SK-N-SH (cell line): ENCODE measurements around the gene TDG. TPM values are rescaled to one million over a fixed set of nuclear protein-coding genes. Genes with fewer than 3 reads are reported as not detected.

Experiments
- CTCF ChIA-PET: fragments of 300-600, 350-600 bp; formaldehyde crosslinking; extraction: SDS; loops from one replicate; lab custom pipeline; 2021; lab: Yijun Ruan, JAX
- POLR2A ChIA-PET: fragments of 350-600 bp; sonication (Branson Sonifier 250); formaldehyde crosslinking; extraction: SDS; loops from one replicate; lab custom pipeline; 2020; ENCODE audit warnings: antibody characterized with exemption, inconsistent platforms; lab: Yijun Ruan, JAX
- DNase-seq: peaks from one replicate; pipeline ENCODE4 v3.0.0; 2012
- H2AFZ ChIP-seq: fragments of 200-600 bp; sonication (generic); 2 replicates; pipeline ENCODE4 v1.8.1; 2016; ENCODE audit warnings: antibody characterized with exemption, mild to moderate bottlenecking, low read depth
- H3F3A ChIP-seq: fragments of 200-600 bp; sonication (generic); replicated peaks from 2 replicates; pipeline ENCODE3; 2016; ENCODE audit warnings: antibody characterized with exemption, mild to moderate bottlenecking; ENCODE audit not compliant: insufficient read depth
- H3K27ac ChIP-seq, 2 experiments: fragments of 200-500 bp in 1 of 2; fragments of 200-600 bp in 1 of 2; sonication (Bioruptor generic) in 1 of 2; sonication (generic), shearing (Covaris generic) in 1 of 2; 2 replicates each; pipeline versions ENCODE4 v1.5.1 to v1.6.1; 2014 to 2016; ENCODE audit warnings: low read depth in 2 of 2, inconsistent platforms in 1 of 2, low read length in 1 of 2, mild to moderate bottlenecking in 1 of 2, mixed read lengths in 1 of 2
- H3K27me3 ChIP-seq: fragments of 200-600 bp; sonication (generic), shearing (Covaris generic); 2 replicates; pipeline ENCODE4 v1.6.1; 2016; ENCODE audit warnings: mixed run types; ENCODE audit not compliant: insufficient read depth
- H3K36me3 ChIP-seq, 2 experiments: fragments of 200-500 bp in 1 of 2; fragments of 200-600 bp in 1 of 2; sonication (Bioruptor generic) in 1 of 2; sonication (generic) in 1 of 2; replicated peaks in 1 of 2; 2 replicates each; pipeline versions ENCODE3 to v1.5.1; 2014 to 2016; ENCODE audit warnings: low read length in 1 of 2, mild to moderate bottlenecking in 1 of 2; ENCODE audit not compliant: insufficient read depth in 2 of 2, control insufficient read depth in 1 of 2
- H3K4me1 ChIP-seq, 2 experiments: fragments of 200-500 bp in 1 of 2; fragments of 200-600 bp in 1 of 2; sonication (Bioruptor generic) in 1 of 2; sonication (generic), shearing (Covaris generic) in 1 of 2; 2 replicates each; pipeline versions ENCODE4 v1.5.1 to v1.6.1; 2014 to 2016; ENCODE audit warnings: low read depth in 1 of 2, low read length in 1 of 2, mixed run types in 1 of 2; ENCODE audit not compliant: insufficient read depth in 2 of 2, control insufficient read depth in 1 of 2
- H3K4me2 ChIP-seq: fragments of 200-600 bp; sonication (generic), shearing (Covaris generic); 2 replicates; pipeline ENCODE4 v1.6.1; 2017; ENCODE audit warnings: mixed run types
- H3K4me3 ChIP-seq, 2 experiments: fragments of 200-500 bp in 1 of 2; fragments of 200-600 bp in 1 of 2; sonication (Bioruptor generic) in 1 of 2; sonication (generic), shearing (Covaris generic) in 1 of 2; 2 replicates each; pipeline versions ENCODE4 v1.5.1 to v1.8.1; 2014 to 2016; ENCODE audit warnings: low read depth in 2 of 2, inconsistent platforms in 1 of 2, low read length in 1 of 2, mild to moderate bottlenecking in 1 of 2, mixed read lengths in 1 of 2, moderate library complexity in 1 of 2
- H3K79me2 ChIP-seq: fragments of 200-600 bp; sonication (generic); 2 replicates; pipeline ENCODE4 v1.8.1; 2017; ENCODE audit warnings: mild to moderate bottlenecking; ENCODE audit not compliant: insufficient read depth
- H3K9ac ChIP-seq: fragments of 200-600 bp; sonication (generic); 2 replicates; pipeline ENCODE4 v1.6.1; 2017; ENCODE audit warnings: mixed run types
- H3K9me2 ChIP-seq: fragments of 200-600 bp; sonication (generic); 2 replicates; pipeline ENCODE4 v1.6.1; 2017; ENCODE audit warnings: mixed run types
- H3K9me3 ChIP-seq: fragments of 200-600 bp; sonication (generic); 2 replicates; pipeline ENCODE4 v1.6.1; 2017; ENCODE audit warnings: mixed run types, mild to moderate bottlenecking, moderate library complexity
- H4K20me1 ChIP-seq: fragments of 200-600 bp; sonication (generic); 2 replicates; pipeline ENCODE4 v1.6.1; 2017; ENCODE audit warnings: mild to moderate bottlenecking, mixed run types; ENCODE audit not compliant: insufficient read depth
- CHD2 ChIP-seq: fragments of 150-350 bp; IDR thresholded peaks from 2 replicates; pipeline ENCODE4 v1.6.1; 2018; ENCODE audit warnings: low read length; ENCODE audit not compliant: partially characterized antibody
- ELF1 ChIP-seq: IDR thresholded peaks from 2 replicates; pipeline ENCODE4 v1.4.0; 2012
- EZH2phosphoT487 ChIP-seq: fragments of 200-600 bp; sonication (generic); IDR thresholded peaks from 2 replicates; pipeline ENCODE4 v1.6.1; 2017; ENCODE audit warnings: low read depth, mixed run types, mild to moderate bottlenecking, antibody characterized with exemption, moderate library complexity, borderline replicate concordance
- FOXM1 ChIP-seq: IDR thresholded peaks from 2 replicates; pipeline ENCODE4 v1.4.0; 2012; ENCODE audit warnings: low read depth, mild to moderate bottlenecking
- GABPA ChIP-seq: IDR thresholded peaks from 2 replicates; pipeline ENCODE4 v1.4.0; 2012; ENCODE audit warnings: low read depth, mild to moderate bottlenecking
- GATA2 ChIP-seq: sonication (generic); formaldehyde crosslinking; IDR thresholded peaks from 2 replicates; pipeline ENCODE4 v1.5.0; 2020; ENCODE audit warnings: mild to moderate bottlenecking, missing genetic modification reagents
- JUND ChIP-seq: IDR thresholded peaks from 2 replicates; pipeline ENCODE4 v1.4.0; 2012
- MEF2A ChIP-seq: IDR thresholded peaks from 2 replicates; pipeline ENCODE4 v1.4.0; 2012; ENCODE audit warnings: low read depth, borderline replicate concordance
- MXI1 ChIP-seq: IDR thresholded peaks from 2 replicates; pipeline ENCODE4 v1.6.1; 2012; ENCODE audit warnings: mild to moderate bottlenecking, low read depth, low read length, improper control_type of control experiment
- NFIC ChIP-seq: IDR thresholded peaks from 2 replicates; pipeline ENCODE4 v1.4.0; 2012; ENCODE audit warnings: borderline replicate concordance
- NRF1 ChIP-seq: IDR thresholded peaks from 2 replicates; pipeline ENCODE4 v1.6.1; 2012; ENCODE audit warnings: low read depth, mild to moderate bottlenecking, low read length
- POLR2AphosphoS5 ChIP-seq: IDR thresholded peaks from 2 replicates; pipeline ENCODE4 v1.6.1; 2012; ENCODE audit warnings: low read depth, low read length
- RCOR1 ChIP-seq: fragments of 150-350 bp; IDR thresholded peaks from 2 replicates; pipeline ENCODE4 v1.6.1; 2017; ENCODE audit warnings: antibody characterized with exemption, low read length
- TCF12 ChIP-seq: IDR thresholded peaks from 2 replicates; pipeline ENCODE4 v1.4.0; 2012
- TEAD4 ChIP-seq: IDR thresholded peaks from 2 replicates; pipeline ENCODE4 v1.4.0; 2012; ENCODE audit warnings: mild to moderate bottlenecking, borderline replicate concordance; ENCODE audit not compliant: insufficient read depth
- YY1 ChIP-seq: IDR thresholded peaks from 2 replicates; pipeline ENCODE4 v1.4.0; 2012; ENCODE audit warnings: low read depth, mild to moderate bottlenecking
- WGBS: methylation state at CpG from one replicate; pipeline ENCODE4 v1.1.6; 2017; ENCODE audit warnings: low lambda C conversion rate; 5-methylcytosine and 5-hydroxymethylcytosine counted together
- polyA plus RNA-seq, 3 experiments: library from polyadenylated mRNA; depleted of rRNA; stranded (reverse); fragments of >200 nt; gene quantifications; 2 replicates each; pipeline ENCODE4 v1.2.3, GENCODE V29; 2012
- TF ChIP-seq, protein P1 (sequence below): IDR thresholded peaks from 2 replicates; pipeline ENCODE4 v1.4.0; 2012; ENCODE audit warnings: low read depth
- TF ChIP-seq, protein P2 (sequence below): IDR thresholded peaks from 2 replicates; pipeline ENCODE4 v1.6.1; 2012; ENCODE audit warnings: mild to moderate bottlenecking, low read depth, low read length, moderate library complexity
- TF ChIP-seq, protein P3 (sequence below): fragments of 150-350 bp; IDR thresholded peaks from 2 replicates; pipeline ENCODE4 v1.6.1; 2016; ENCODE audit warnings: mild to moderate bottlenecking, low read depth, low read length
- TF ChIP-seq, protein P4 (sequence below): fragments of 200-600 bp; sonication (generic); IDR thresholded peaks from 2 replicates; pipeline ENCODE4 v1.6.1; 2017; ENCODE audit warnings: antibody characterized with exemption, mild to moderate bottlenecking, moderate library complexity
- TF ChIP-seq, protein P5 (sequence below): IDR thresholded peaks from 2 replicates; pipeline ENCODE4 v1.4.0; 2012; ENCODE audit warnings: low read depth, borderline replicate concordance

TDG gene
- polyA plus RNA-seq (2012; rRNA removed) = 11.3 and 17.9 TPM in 2 replicates
- 16.7 and 18.8 TPM in 2 replicates for polyA plus RNA-seq (2012; cell fraction: cytosol; rRNA removed)
- 9.1 and 20.7 TPM in 2 replicates for polyA plus RNA-seq (2012; cell fraction: nucleus; rRNA removed)

DNA sequence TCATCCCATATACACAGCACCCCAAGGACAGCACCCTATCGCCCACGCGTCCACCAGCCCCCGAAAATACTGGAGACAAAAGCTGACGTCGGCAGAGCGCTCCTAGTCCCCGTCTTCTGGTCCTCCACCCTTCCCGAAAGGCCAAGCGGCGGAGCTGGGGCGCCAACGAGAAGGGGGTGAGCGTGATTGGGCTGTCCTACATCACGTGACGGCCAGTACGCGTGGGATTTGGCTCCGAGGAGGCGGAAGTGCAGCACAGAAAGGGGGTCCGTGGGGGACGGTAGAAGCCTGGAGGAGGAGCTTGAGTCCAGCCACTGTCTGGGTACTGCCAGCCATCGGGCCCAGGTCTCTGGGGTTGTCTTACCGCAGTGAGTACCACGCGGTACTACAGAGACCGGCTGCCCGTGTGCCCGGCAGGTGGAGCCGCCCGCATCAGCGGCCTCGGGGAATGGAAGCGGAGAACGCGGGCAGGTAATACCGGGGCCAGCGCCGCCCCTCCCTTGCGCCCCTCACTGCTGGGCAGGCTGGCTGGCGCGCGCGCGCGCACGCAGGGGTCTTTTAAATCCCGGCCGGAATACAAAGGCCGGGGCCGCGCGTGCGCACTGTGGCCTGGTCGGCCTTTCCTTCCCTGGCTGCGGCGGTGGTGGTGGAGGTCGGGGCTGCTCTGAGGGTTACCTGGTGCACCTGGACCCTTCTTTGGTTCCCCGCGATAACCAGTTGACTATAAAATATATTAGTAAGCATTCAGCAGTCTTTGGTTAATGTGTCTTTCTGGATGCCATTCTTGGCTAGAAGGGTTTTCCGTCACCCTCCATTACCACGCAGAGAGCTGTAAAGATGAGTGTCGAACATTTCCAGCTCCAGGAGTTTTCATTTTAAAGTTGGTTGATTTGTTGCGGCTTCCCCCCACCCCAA is at the start of gene TDG:
TDG (plus strand) TSS at position 283 of the 915 bp plus-strand sequence; CDS start at position 449, 166 bp downstream.
- Histone ChIP-seq H2AFZ (peak within 1 kb of the TSS; percentile 71), H4K20me1 (peaks cover 13% of the 10 kb centered on the region), H3F3A (peaks cover 18% of the 10 kb centered on the region), H3K27ac (peak within 1 kb of the TSS; percentile 91 to 92), H3K4me1 (peaks cover 6 to 22% of the 10 kb centered on the region in 2 experiments), H3K27me3 (no peaks in the 10 kb centered on the region), H3K9ac (peak within 1 kb of the TSS; percentile 96), H3K4me3 (peak within 1 kb of the TSS; percentile 67 to 97), H3K79me2 (peaks cover 78% of the 10 kb centered on the region), H3K36me3 (peaks cover 0 to 16% of the 10 kb centered on the region in 2 experiments), H3K4me2 (peak within 1 kb of the TSS; percentile 91), H3K9me3 (no peaks in the 10 kb centered on the region), H3K9me2 (no peaks in the 10 kb centered on the region)
- peak; percentile 94 for DNase-seq
- POLR2A ChIA-PET = interaction anchor here (0.7 to 2.5 kb wide), 25 partner anchors 8 to 1270 kb away, joined by 3 to 77 read pairs (median 5); partner anchors contain the start of genes APPL2, GLT8D2, HCFC2 and HSP90B1
- 4% methylated on average over 36 of the region's 64 CpGs for WGBS
- CTCF ChIA-PET = interaction anchor here (0.8 to 2.1 kb wide), 5 partner anchors 9 to 143 kb away, joined by 3 to 17 read pairs (median 3); a partner anchor contains a TSS
- peak; percentile 67; the same call in 1 of the 2 replicates for TF ChIP-seq YY1
- peak; percentile 86 for TF ChIP-seq CHD2
- TF ChIP-seq JUND = no peak
- peak; percentile 63 for TF ChIP-seq NFIC
- TF ChIP-seq ELF1 = peak; percentile 94
- TF ChIP-seq, protein P1, sequence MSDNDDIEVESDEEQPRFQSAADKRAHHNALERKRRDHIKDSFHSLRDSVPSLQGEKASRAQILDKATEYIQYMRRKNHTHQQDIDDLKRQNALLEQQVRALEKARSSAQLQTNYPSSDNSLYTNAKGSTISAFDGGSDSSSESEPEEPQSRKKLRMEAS = peak; percentile 83
- no peak for TF ChIP-seq TEAD4
- no peak for TF ChIP-seq MEF2A
- TF ChIP-seq, protein P2, sequence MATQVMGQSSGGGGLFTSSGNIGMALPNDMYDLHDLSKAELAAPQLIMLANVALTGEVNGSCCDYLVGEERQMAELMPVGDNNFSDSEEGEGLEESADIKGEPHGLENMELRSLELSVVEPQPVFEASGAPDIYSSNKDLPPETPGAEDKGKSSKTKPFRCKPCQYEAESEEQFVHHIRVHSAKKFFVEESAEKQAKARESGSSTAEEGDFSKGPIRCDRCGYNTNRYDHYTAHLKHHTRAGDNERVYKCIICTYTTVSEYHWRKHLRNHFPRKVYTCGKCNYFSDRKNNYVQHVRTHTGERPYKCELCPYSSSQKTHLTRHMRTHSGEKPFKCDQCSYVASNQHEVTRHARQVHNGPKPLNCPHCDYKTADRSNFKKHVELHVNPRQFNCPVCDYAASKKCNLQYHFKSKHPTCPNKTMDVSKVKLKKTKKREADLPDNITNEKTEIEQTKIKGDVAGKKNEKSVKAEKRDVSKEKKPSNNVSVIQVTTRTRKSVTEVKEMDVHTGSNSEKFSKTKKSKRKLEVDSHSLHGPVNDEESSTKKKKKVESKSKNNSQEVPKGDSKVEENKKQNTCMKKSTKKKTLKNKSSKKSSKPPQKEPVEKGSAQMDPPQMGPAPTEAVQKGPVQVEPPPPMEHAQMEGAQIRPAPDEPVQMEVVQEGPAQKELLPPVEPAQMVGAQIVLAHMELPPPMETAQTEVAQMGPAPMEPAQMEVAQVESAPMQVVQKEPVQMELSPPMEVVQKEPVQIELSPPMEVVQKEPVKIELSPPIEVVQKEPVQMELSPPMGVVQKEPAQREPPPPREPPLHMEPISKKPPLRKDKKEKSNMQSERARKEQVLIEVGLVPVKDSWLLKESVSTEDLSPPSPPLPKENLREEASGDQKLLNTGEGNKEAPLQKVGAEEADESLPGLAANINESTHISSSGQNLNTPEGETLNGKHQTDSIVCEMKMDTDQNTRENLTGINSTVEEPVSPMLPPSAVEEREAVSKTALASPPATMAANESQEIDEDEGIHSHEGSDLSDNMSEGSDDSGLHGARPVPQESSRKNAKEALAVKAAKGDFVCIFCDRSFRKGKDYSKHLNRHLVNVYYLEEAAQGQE = no peak; the same call in 1 of the 2 replicates
- TF ChIP-seq, protein P3, sequence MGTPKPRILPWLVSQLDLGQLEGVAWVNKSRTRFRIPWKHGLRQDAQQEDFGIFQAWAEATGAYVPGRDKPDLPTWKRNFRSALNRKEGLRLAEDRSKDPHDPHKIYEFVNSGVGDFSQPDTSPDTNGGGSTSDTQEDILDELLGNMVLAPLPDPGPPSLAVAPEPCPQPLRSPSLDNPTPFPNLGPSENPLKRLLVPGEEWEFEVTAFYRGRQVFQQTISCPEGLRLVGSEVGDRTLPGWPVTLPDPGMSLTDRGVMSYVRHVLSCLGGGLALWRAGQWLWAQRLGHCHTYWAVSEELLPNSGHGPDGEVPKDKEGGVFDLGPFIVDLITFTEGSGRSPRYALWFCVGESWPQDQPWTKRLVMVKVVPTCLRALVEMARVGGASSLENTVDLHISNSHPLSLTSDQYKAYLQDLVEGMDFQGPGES = peak; percentile 44; the same call in 1 of the 2 replicates
- TF ChIP-seq POLR2AphosphoS5 = peak; percentile 97
- TF ChIP-seq TCF12 = no peak
- 0 out of 2 replicates have a peak, but pooled peaks have one; percentile 3 for TF ChIP-seq GATA2 (CRISPR knock-in tag)
- peak; percentile 85 for TF ChIP-seq NRF1
- no peak for TF ChIP-seq FOXM1
- peak; percentile 70 for TF ChIP-seq MXI1
- TF ChIP-seq, protein P4, sequence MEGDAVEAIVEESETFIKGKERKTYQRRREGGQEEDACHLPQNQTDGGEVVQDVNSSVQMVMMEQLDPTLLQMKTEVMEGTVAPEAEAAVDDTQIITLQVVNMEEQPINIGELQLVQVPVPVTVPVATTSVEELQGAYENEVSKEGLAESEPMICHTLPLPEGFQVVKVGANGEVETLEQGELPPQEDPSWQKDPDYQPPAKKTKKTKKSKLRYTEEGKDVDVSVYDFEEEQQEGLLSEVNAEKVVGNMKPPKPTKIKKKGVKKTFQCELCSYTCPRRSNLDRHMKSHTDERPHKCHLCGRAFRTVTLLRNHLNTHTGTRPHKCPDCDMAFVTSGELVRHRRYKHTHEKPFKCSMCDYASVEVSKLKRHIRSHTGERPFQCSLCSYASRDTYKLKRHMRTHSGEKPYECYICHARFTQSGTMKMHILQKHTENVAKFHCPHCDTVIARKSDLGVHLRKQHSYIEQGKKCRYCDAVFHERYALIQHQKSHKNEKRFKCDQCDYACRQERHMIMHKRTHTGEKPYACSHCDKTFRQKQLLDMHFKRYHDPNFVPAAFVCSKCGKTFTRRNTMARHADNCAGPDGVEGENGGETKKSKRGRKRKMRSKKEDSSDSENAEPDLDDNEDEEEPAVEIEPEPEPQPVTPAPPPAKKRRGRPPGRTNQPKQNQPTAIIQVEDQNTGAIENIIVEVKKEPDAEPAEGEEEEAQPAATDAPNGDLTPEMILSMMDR = peak; percentile 34
- peak; percentile 87 for TF ChIP-seq GABPA
- 0 out of 2 replicates have a peak, but pooled peaks have one; percentile 11 for TF ChIP-seq RCOR1
- no peak for TF ChIP-seq EZH2phosphoT487
- TF ChIP-seq, protein P5, sequence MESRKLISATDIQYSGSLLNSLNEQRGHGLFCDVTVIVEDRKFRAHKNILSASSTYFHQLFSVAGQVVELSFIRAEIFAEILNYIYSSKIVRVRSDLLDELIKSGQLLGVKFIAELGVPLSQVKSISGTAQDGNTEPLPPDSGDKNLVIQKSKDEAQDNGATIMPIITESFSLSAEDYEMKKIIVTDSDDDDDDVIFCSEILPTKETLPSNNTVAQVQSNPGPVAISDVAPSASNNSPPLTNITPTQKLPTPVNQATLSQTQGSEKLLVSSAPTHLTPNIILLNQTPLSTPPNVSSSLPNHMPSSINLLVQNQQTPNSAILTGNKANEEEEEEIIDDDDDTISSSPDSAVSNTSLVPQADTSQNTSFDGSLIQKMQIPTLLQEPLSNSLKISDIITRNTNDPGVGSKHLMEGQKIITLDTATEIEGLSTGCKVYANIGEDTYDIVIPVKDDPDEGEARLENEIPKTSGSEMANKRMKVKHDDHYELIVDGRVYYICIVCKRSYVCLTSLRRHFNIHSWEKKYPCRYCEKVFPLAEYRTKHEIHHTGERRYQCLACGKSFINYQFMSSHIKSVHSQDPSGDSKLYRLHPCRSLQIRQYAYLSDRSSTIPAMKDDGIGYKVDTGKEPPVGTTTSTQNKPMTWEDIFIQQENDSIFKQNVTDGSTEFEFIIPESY = 0 out of 2 replicates have a peak, but pooled peaks have one; percentile 45
